Osteoblast (primary cell): ENCODE results near the gene AK3. TPM values are rescaled to one million over a fixed set of nuclear protein-coding genes. Genes with fewer than 3 reads are reported as not detected.
A peak's percentile ranks its signal among the peaks of the same experiment; 100 is the strongest.

Experiments
- DNase-seq: peaks from one replicate; pipeline ENCODE4 v3.0.0; 2011; ENCODE audit warnings: low spot score, mixed read lengths; ENCODE audit not compliant: insufficient read length; ENCODE audit errors: missing footprints
- H2AFZ ChIP-seq: 2 replicates; pipeline ENCODE4 v1.6.0; 2011; ENCODE audit warnings: mild to moderate bottlenecking, low read length
- H3K27ac ChIP-seq: 2 replicates; pipeline ENCODE4 v1.5.1; 2011; ENCODE audit warnings: mild to moderate bottlenecking, low read depth, low read length, moderate library complexity
- H3K27me3 ChIP-seq: 2 replicates; pipeline ENCODE4 v1.6.0; 2012; ENCODE audit warnings: mild to moderate bottlenecking, control low read depth, inconsistent platforms, low read length, moderate library complexity; ENCODE audit not compliant: insufficient read depth
- H3K36me3 ChIP-seq: 2 replicates; pipeline ENCODE4 v1.5.1; 2011; ENCODE audit warnings: mild to moderate bottlenecking, low read length, control low read depth, moderate library complexity; ENCODE audit not compliant: insufficient read depth
- H3K4me1 ChIP-seq: 2 replicates; pipeline ENCODE4 v1.5.1; 2011; ENCODE audit warnings: mild to moderate bottlenecking, low read length, control low read depth, moderate library complexity; ENCODE audit not compliant: insufficient read depth
- H3K4me2 ChIP-seq: 2 replicates; pipeline ENCODE4 v1.6.0; 2011; ENCODE audit warnings: mild to moderate bottlenecking, low read length; ENCODE audit not compliant: insufficient read depth
- H3K4me3 ChIP-seq: fragments of 200-600 bp; sonication (generic); 3 replicates; pipeline ENCODE4 v1.5.1; 2012; ENCODE audit warnings: mild to moderate bottlenecking, low read length, inconsistent platforms; ENCODE audit not compliant: insufficient read depth
- H3K79me2 ChIP-seq: 2 replicates; pipeline ENCODE4 v1.6.0; 2012; ENCODE audit warnings: mild to moderate bottlenecking, low read length, control low read depth, inconsistent platforms; ENCODE audit not compliant: insufficient read depth
- H3K9me3 ChIP-seq: 2 replicates; pipeline ENCODE4 v1.5.1; 2011; ENCODE audit warnings: low read depth, low read length, control low read depth
- H4K20me1 ChIP-seq: 2 replicates; pipeline ENCODE4 v1.6.0; 2012; ENCODE audit warnings: mild to moderate bottlenecking, low read length, control low read depth; ENCODE audit not compliant: insufficient read depth
- total RNA-seq: library from RNA; depleted of rRNA; stranded (reverse); fragments of >200 nt; gene quantifications from 2 replicates; pipeline ENCODE4 v1.2.3, GENCODE V29; 2012
- TF ChIP-seq, protein P1 (sequence below): IDR thresholded peaks from 2 replicates; pipeline ENCODE4 v1.5.1; 2011; ENCODE audit warnings: mild to moderate bottlenecking, low read depth, low read length, moderate library complexity; ENCODE audit errors: extremely low read depth

Gene AK3
- total RNA-seq, 1 donor, result 48.9 TPM

DNA sequence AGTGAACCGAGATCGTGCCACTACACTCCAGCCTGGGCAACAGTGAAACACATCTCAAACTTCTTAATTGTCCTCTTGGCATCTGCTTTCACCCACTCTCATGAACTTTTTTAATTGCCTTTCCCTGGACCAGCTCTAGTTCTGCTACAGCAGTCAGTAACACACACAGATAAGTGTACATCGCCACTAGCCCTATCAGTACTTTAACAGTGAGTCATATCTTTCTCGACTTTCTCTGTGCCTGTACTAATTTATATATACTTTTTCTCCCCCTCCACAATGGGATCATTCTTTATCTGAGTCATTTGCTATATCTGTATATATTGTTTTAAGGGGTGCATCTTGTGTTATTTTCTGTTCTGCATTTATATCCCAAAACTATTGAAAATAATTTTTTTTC lies 54.9 kb downstream of the AK3 start:
- H3K27me3 ChIP-seq, result no peaks in the 10 kb centered on the region
- TF ChIP-seq, protein P1, sequence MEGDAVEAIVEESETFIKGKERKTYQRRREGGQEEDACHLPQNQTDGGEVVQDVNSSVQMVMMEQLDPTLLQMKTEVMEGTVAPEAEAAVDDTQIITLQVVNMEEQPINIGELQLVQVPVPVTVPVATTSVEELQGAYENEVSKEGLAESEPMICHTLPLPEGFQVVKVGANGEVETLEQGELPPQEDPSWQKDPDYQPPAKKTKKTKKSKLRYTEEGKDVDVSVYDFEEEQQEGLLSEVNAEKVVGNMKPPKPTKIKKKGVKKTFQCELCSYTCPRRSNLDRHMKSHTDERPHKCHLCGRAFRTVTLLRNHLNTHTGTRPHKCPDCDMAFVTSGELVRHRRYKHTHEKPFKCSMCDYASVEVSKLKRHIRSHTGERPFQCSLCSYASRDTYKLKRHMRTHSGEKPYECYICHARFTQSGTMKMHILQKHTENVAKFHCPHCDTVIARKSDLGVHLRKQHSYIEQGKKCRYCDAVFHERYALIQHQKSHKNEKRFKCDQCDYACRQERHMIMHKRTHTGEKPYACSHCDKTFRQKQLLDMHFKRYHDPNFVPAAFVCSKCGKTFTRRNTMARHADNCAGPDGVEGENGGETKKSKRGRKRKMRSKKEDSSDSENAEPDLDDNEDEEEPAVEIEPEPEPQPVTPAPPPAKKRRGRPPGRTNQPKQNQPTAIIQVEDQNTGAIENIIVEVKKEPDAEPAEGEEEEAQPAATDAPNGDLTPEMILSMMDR, result no peak
- no peak overlapping the region for H2AFZ ChIP-seq
- H3K79me2 ChIP-seq, result peaks cover 58% of the 10 kb centered on the region
- no peaks in the 10 kb centered on the region for H3K9me3 ChIP-seq
- no peak overlapping the region for H3K4me3 ChIP-seq
- DNase-seq, result no peak
- H3K4me1 ChIP-seq, result peaks cover 33% of the 10 kb centered on the region
- peaks cover 38% of the 10 kb centered on the region for H3K36me3 ChIP-seq
- no peak overlapping the region for H3K4me2 ChIP-seq
- peak overlapping the region; percentile 36 for H3K27ac ChIP-seq
- peaks cover 20% of the 10 kb centered on the region for H4K20me1 ChIP-seq

DNA sequence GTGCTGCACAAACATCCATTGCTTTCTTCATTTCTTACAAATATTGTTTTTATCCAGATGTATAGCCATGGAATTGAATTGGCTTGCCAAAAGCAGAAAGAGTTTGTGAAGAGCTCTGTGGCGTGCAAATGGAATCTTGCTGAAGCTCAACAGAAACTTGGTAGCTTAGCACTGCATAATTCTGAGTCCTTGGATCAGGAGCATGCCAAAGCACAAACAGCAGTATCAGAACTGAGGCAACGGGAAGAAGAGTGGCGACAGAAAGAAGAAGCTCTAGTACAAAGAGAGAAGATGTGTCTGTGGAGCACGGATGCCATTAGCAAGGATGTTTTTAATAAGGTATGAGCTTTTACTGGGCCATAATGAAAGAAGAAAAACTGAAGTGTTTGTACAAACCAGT lies 56.2 kb downstream of the AK3 start:
- TF ChIP-seq, protein P1, result no peak
- H3K4me3 ChIP-seq, result no peak overlapping the region
- DNase-seq, result no peak
- H3K4me2 ChIP-seq, result no peak overlapping the region
- H2AFZ ChIP-seq, result no peak overlapping the region
- H3K27ac ChIP-seq, result no peak overlapping the region
- peaks cover 20% of the 10 kb centered on the region for H4K20me1 ChIP-seq
- H3K4me1 ChIP-seq, result peaks cover 37% of the 10 kb centered on the region
- peaks cover 60% of the 10 kb centered on the region for H3K79me2 ChIP-seq
- H3K36me3 ChIP-seq, result peaks cover 26% of the 10 kb centered on the region
- no peaks in the 10 kb centered on the region for H3K9me3 ChIP-seq
- no peaks in the 10 kb centered on the region for H3K27me3 ChIP-seq

DNA sequence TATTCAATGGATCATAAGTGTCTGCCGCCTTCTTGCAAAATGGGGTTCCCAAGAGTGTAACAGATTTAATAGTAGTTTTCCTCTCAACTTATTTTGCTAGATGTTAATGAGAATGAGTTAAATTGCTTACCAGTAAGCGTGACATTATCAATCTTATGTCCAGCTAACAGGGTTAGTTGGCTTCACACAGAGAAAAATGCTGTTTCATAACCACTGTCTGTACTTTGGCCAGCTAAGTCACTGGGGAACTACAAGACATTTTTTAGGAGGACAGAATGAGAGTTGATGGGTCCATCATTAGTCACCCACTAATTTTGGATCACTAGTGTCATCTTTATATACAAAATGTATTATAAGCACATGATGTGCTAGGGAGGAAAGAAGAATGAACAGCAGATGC lies 60.3 kb downstream of the AK3 start:
- H3K79me2 ChIP-seq, result peaks cover 50% of the 10 kb centered on the region

DNA sequence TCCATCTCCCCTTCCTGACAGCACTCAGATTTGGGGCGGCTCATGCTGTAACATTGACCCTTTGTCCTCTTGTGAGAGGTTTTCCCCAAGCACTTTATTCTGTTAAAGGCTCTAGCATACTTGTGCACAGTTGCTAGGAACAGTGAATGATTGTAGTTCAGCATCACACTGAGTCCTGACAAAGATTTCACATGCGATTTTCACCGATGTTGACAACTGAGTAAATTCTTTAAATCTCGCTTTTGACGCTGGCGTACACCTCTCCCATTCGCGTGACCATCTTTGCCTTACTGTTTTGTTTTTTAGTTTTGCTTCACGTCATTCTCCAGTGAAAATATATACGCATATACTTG lies 60.9 kb downstream of the AK3 start:
- TF ChIP-seq, protein P1, result no peak
- H3K4me2 ChIP-seq, result peak overlapping the region; percentile 84
- peaks cover 25% of the 10 kb centered on the region for H3K4me1 ChIP-seq
- peaks cover 4% of the 10 kb centered on the region for H3K36me3 ChIP-seq
- peaks cover 49% of the 10 kb centered on the region for H3K79me2 ChIP-seq
- peak; percentile 31 for DNase-seq
- H3K9me3 ChIP-seq, result no peaks in the 10 kb centered on the region
- peak overlapping the region; percentile 83 for H2AFZ ChIP-seq
- peak overlapping the region; percentile 89 for H3K27ac ChIP-seq
- H3K4me3 ChIP-seq, result peak overlapping the region; percentile 76
- H3K27me3 ChIP-seq, result no peaks in the 10 kb centered on the region
- H4K20me1 ChIP-seq, result peaks cover 13% of the 10 kb centered on the region

More for the DNA sequence above, 60.3 kb downstream of the AK3 start:
- Histone ChIP-seq H2AFZ (no peak overlapping the region), H3K4me2 (peak overlapping the region; percentile 84), H3K27ac (peak overlapping the region; percentile 89), H3K9me3 (no peaks in the 10 kb centered on the region), H3K4me1 (peaks cover 24% of the 10 kb centered on the region), H3K36me3 (peaks cover 9% of the 10 kb centered on the region), H3K4me3 (peak overlapping the region; percentile 76), H4K20me1 (peaks cover 13% of the 10 kb centered on the region), H3K27me3 (no peaks in the 10 kb centered on the region)
- TF ChIP-seq, protein P1, result no peak
- DNase-seq, result peak; percentile 18
